ENCODE results near the gene PGBD5.

The PGBD5 gene

GRCh38 chr1:230395932-230396331 is 30.2 kb downstream of the PGBD5 start:
- Histone ChIP-seq H3K9me3 (ENCODE audit: low read depth, low read length) (no peaks in the 10 kb centered on the region), H3K27ac (no peak overlapping the region), H3K9ac (ENCODE audit: insufficient read length) (no peak overlapping the region), H3K36me3 (ENCODE audit: insufficient read depth, low read length) (no peaks in the 10 kb centered on the region), H3K4me3 (no peak overlapping the region)
- DNase-seq (ENCODE audit: low read depth, low spot score), result no peak
- no peak for TF ChIP-seq EZH2 (IDR thresholded peaks at IDR 0.05)
- TF ChIP-seq FOXP2 (optimal IDR thresholded peaks at IDR 0.05; ENCODE audit: control extremely low read depth, extremely low read length, insufficient read depth), result no peak
- TF ChIP-seq POLR2AphosphoS5 (IDR thresholded peaks at IDR 0.05; ENCODE audit: borderline replicate concordance, low read depth, low read length), result no peak

- Histone ChIP-seq H3K36me3 (ENCODE audit: insufficient read depth, low read length) (no peaks in the 10 kb centered on the region), H3K9me3 (ENCODE audit: low read depth, low read length) (no peaks in the 10 kb centered on the region), H3K4me3 (no peak overlapping the region), H3K27ac (no peak overlapping the region), H3K9ac (ENCODE audit: insufficient read length) (no peak overlapping the region)
- DNase-seq (ENCODE audit: low read depth, low spot score), result no peak
- TF ChIP-seq EZH2 (IDR thresholded peaks at IDR 0.05), result no peak
- TF ChIP-seq POLR2AphosphoS5 (IDR thresholded peaks at IDR 0.05; ENCODE audit: borderline replicate concordance, low read depth, low read length), result no peak
- TF ChIP-seq FOXP2 (optimal IDR thresholded peaks at IDR 0.05; ENCODE audit: control extremely low read depth, extremely low read length, insufficient read depth), result no peak
These were observed 31.4 kb downstream of the PGBD5 start for GRCh38 chr1:230394741-230395140.

- Histone ChIP-seq H3K4me3 (no peak overlapping the region), H3K9me3 (ENCODE audit: low read depth, low read length) (no peaks in the 10 kb centered on the region), H3K27ac (no peak overlapping the region), H3K36me3 (ENCODE audit: insufficient read depth, low read length) (no peaks in the 10 kb centered on the region), H3K9ac (ENCODE audit: insufficient read length) (no peak overlapping the region)
- no peak for TF ChIP-seq EZH2 (IDR thresholded peaks at IDR 0.05)
- no peak for TF ChIP-seq FOXP2 (optimal IDR thresholded peaks at IDR 0.05; ENCODE audit: control extremely low read depth, extremely low read length, insufficient read depth)
- TF ChIP-seq POLR2AphosphoS5 (IDR thresholded peaks at IDR 0.05; ENCODE audit: borderline replicate concordance, low read depth, low read length), result no peak
- no peak for DNase-seq (ENCODE audit: low read depth, low spot score)
These were observed 32.0 kb downstream of the PGBD5 start for GRCh38 chr1:230394134-230394533.

GRCh38 chr1:230393722-230394121 is 32.4 kb downstream of the PGBD5 start:
- Histone ChIP-seq H3K9ac (ENCODE audit: insufficient read length) (no peak overlapping the region), H3K36me3 (ENCODE audit: insufficient read depth, low read length) (no peaks in the 10 kb centered on the region), H3K27ac (no peak overlapping the region), H3K4me3 (no peak overlapping the region), H3K9me3 (ENCODE audit: low read depth, low read length) (no peaks in the 10 kb centered on the region)
- TF ChIP-seq EZH2 (IDR thresholded peaks at IDR 0.05), result no peak
- TF ChIP-seq POLR2AphosphoS5 (IDR thresholded peaks at IDR 0.05; ENCODE audit: borderline replicate concordance, low read depth, low read length), result no peak
- DNase-seq (ENCODE audit: low read depth, low spot score), result no peak

GRCh38 chr1:230392920-230393521 is 33.1 kb downstream of the PGBD5 start:
- Histone ChIP-seq H3K27ac (no peak overlapping the region), H3K9ac (ENCODE audit: insufficient read length) (no peak overlapping the region), H3K36me3 (ENCODE audit: insufficient read depth, low read length) (no peaks in the 10 kb centered on the region), H3K4me3 (no peak overlapping the region), H3K9me3 (ENCODE audit: low read depth, low read length) (no peaks in the 10 kb centered on the region)
- DNase-seq (ENCODE audit: low read depth, low spot score), result no peak
- no peak for TF ChIP-seq POLR2AphosphoS5 (IDR thresholded peaks at IDR 0.05; ENCODE audit: borderline replicate concordance, low read depth, low read length)
- no peak for TF ChIP-seq EZH2 (IDR thresholded peaks at IDR 0.05)
- TF ChIP-seq FOXP2 (optimal IDR thresholded peaks at IDR 0.05; ENCODE audit: control extremely low read depth, extremely low read length, insufficient read depth), result no peak

- TF ChIP-seq POLR2AphosphoS5 (IDR thresholded peaks at IDR 0.05; ENCODE audit: borderline replicate concordance, low read depth, low read length) (no peak), FOXP2 (optimal IDR thresholded peaks at IDR 0.05; ENCODE audit: control extremely low read depth, extremely low read length, insufficient read depth) (no peak), EZH2 (IDR thresholded peaks at IDR 0.05) (no peak)
- no peak overlapping the region for H3K4me3 ChIP-seq
- no peak overlapping the region for H3K27ac ChIP-seq
- H3K9ac ChIP-seq (ENCODE audit: insufficient read length), result no peak overlapping the region
- no peak for DNase-seq (ENCODE audit: low read depth, low spot score)
- no peaks in the 10 kb centered on the region for H3K36me3 ChIP-seq (ENCODE audit: insufficient read depth, low read length)
- no peaks in the 10 kb centered on the region for H3K9me3 ChIP-seq (ENCODE audit: low read depth, low read length)
These were observed 33.6 kb downstream of the PGBD5 start for GRCh38 chr1:230392536-230392909.

- DNase-seq (ENCODE audit: low read depth, low spot score), result no peak
- no peak for TF ChIP-seq FOXP2 (optimal IDR thresholded peaks at IDR 0.05; ENCODE audit: control extremely low read depth, extremely low read length, insufficient read depth)
- TF ChIP-seq EZH2 (IDR thresholded peaks at IDR 0.05), result no peak
- no peak for TF ChIP-seq POLR2AphosphoS5 (IDR thresholded peaks at IDR 0.05; ENCODE audit: borderline replicate concordance, low read depth, low read length)
- Histone ChIP-seq H3K4me3 (no peak overlapping the region), H3K9me3 (ENCODE audit: low read depth, low read length) (no peaks in the 10 kb centered on the region), H3K36me3 (ENCODE audit: insufficient read depth, low read length) (no peaks in the 10 kb centered on the region), H3K27ac (no peak overlapping the region), H3K9ac (ENCODE audit: insufficient read length) (no peak overlapping the region)
These were observed 34.2 kb downstream of the PGBD5 start for GRCh38 chr1:230391776-230392535.

GRCh38 chr1:230390371-230390770 is 35.8 kb downstream of the PGBD5 start:
- Histone ChIP-seq H3K9ac (ENCODE audit: insufficient read length) (no peak overlapping the region), H3K9me3 (ENCODE audit: low read depth, low read length) (no peaks in the 10 kb centered on the region), H3K36me3 (ENCODE audit: insufficient read depth, low read length) (no peaks in the 10 kb centered on the region), H3K4me3 (no peak overlapping the region), H3K27ac (no peak overlapping the region)
- DNase-seq (ENCODE audit: low read depth, low spot score), result no peak
- TF ChIP-seq FOXP2 (optimal IDR thresholded peaks at IDR 0.05; ENCODE audit: control extremely low read depth, extremely low read length, insufficient read depth) (no peak), EZH2 (IDR thresholded peaks at IDR 0.05) (no peak), POLR2AphosphoS5 (IDR thresholded peaks at IDR 0.05; ENCODE audit: borderline replicate concordance, low read depth, low read length) (no peak)
